Spleen (tissue), 7 donors: ENCODE results near the gene TMPO.

Experiments used
- CTCF ChIP-seq, 11 experiments: fragments of 200-600 bp in 7 of 11; fragments of 450-650 bp in 4 of 11; sonication (generic) in 4 of 11; IDR thresholded peaks in 8 of 11; conservative IDR thresholded peaks in 3 of 11; 1 replicate in 7 of 11; 2 replicates in 4 of 11; pipeline versions ENCODE4 v1.4.0 to v1.8.0; 2016 to 2021; ENCODE audit warnings: antibody characterized with exemption in 11 of 11, inconsistent platforms in 4 of 11, mild to moderate bottlenecking in 1 of 11
- POLR2AphosphoS5 ChIP-seq, 3 donors: sonication (generic); formaldehyde crosslinking; IDR thresholded peaks; one replicate each; pipeline ENCODE4 v1.5.1; 2017; ENCODE audit warnings: antibody characterized with exemption in 3 of 3
- donor health status: DM: no; HTN: no; CAD: no; lungs with moderate emphysema.
- donor health status: DM: no; HTN: no; CAD: no.
- donor health status: DM: no; HTN: no; CAD: no.

- TF ChIP-seq CTCF (IDR thresholded peaks at IDR 0.05 in 8 of 11, conservative IDR thresholded peaks at IDR 0.05 in 3 of 11) (no peak), POLR2AphosphoS5 (IDR thresholded peaks at IDR 0.05) (no peak)
Measured at GRCh38 chr12:98465950-98466602, 49.3 kb upstream of the TMPO start.
